ENCODE data around the gene PAK2. TPM values are rescaled to one million over a fixed set of nuclear protein-coding genes. Genes with fewer than 3 reads are reported as not detected.

PAK2 gene
- total and polyA plus RNA-seq, 9 of the 15 experiments (the other 6 are each of a cell fraction or from before 2014, with no cell fraction given): 13.2 to 72.4 (median 35.7) TPM

GRCh38 chr3:196792771-196793170 is 53.1 kb downstream of the PAK2 start:
- FAIRE-seq: no peak
- BruUV-seq (replicated peaks): no TSS peak
- peaks cover 33% of the 10 kb centered on the region for H3K79me2 ChIP-seq (ENCODE audit: control insufficient read depth, insufficient read depth, low read length)
- no peak overlapping the region for H3K27ac ChIP-seq (ENCODE audit: extremely low read depth, low read depth, low read length)
- no peak for TF ChIP-seq TGIF2 (CRISPR knock-in tag; IDR thresholded peaks at IDR 0.05)
- no peak for TF ChIP-seq SRSF9 (IDR thresholded peaks at IDR 0.05; ENCODE audit: borderline replicate concordance, low read depth, low read length)
- no peak for TF ChIP-seq ZNF592 (IDR thresholded peaks at IDR 0.05)
- TF ChIP-seq, protein P1, sequence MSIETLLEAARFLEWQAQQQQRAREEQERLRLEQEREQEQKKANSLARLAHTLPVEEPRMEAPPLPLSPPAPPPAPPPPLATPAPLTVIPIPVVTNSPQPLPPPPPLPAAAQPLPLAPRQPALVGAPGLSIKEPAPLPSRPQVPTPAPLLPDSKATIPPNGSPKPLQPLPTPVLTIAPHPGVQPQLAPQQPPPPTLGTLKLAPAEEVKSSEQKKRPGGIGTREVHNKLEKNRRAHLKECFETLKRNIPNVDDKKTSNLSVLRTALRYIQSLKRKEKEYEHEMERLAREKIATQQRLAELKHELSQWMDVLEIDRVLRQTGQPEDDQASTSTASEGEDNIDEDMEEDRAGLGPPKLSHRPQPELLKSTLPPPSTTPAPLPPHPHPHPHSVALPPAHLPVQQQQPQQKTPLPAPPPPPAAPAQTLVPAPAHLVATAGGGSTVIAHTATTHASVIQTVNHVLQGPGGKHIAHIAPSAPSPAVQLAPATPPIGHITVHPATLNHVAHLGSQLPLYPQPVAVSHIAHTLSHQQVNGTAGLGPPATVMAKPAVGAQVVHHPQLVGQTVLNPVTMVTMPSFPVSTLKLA (conservative IDR thresholded peaks at IDR 0.05): no peak
- intact Hi-C loops (cut with micrococcal nuclease): no loop called here
- no peaks in the 10 kb centered on the region for H3K9me1 ChIP-seq (ENCODE audit: control insufficient read depth, insufficient read depth, low read length)
- peaks cover 0 to 4% of the 10 kb centered on the region in 2 experiments; a peak in 1 of 5 replicates for H3K4me1 ChIP-seq (replicated peaks in 1 of 2; ENCODE audit: control insufficient read depth in 2 of 2, insufficient read depth in 2 of 2, low read length in 2 of 2)
- ChIA-PET POLR2A (no interaction called here), CTCF (ENCODE audit: low intra/inter-chr PET ratio) (no interaction called here)
- peaks cover 3% of the 10 kb centered on the region; the same call in 1 of the 2 replicates for H3K9me3 ChIP-seq (replicated peaks; ENCODE audit: control insufficient read depth, insufficient read depth, low read depth, low read length)
- no peak for DNase-seq (ENCODE audit: extremely low read depth in 1 of 4, low spot score in 3 of 4)
- in situ Hi-C loops (cut with MboI): no loop called here
- H3K9ac ChIP-seq (ENCODE audit: insufficient read depth in 1 of 2, low read depth in 2 of 2, low read length in 2 of 2): no peak overlapping the region
- no peak overlapping the region for H3K4me3 ChIP-seq
- no peak for ATAC-seq
- H3K36me3 ChIP-seq (ENCODE audit: control insufficient read depth, insufficient read depth, low read length): peaks cover 48% of the 10 kb centered on the region; the same call in 2 of the 3 replicates
- H2AFZ ChIP-seq (ENCODE audit: low read depth, low read length): no peak overlapping the region
- no peaks in the 10 kb centered on the region for H3K27me3 ChIP-seq (ENCODE audit: control insufficient read depth in 2 of 2, insufficient read depth in 2 of 2, low read length in 2 of 2)
- 83% methylated on average over 5 of the region's 5 CpGs for WGBS (ENCODE audit: insufficient coverage, low coverage, missing lambda C conversion rate)
- no peak overlapping the region for H3K4me2 ChIP-seq (ENCODE audit: insufficient read depth, low read length)
- no peaks in the 10 kb centered on the region for H4K20me1 ChIP-seq (replicated peaks; ENCODE audit: control insufficient read depth, insufficient read depth, low read length)
